SK-MEL-5 (cell line): Measurements from ENCODE around the gene RNF31. TPM values are rescaled to one million over a fixed set of nuclear protein-coding genes. Genes with fewer than 3 reads are reported as not detected.
A peak's percentile ranks its signal among the peaks of the same experiment; 100 is the strongest.

Source experiments
- DNase-seq: peaks from one replicate; pipeline ENCODE4 v3.0.0-alpha.2; 2016; ENCODE audit warnings: low read depth, low spot score
- in situ Hi-C: cut with HindIII; loops from 2 replicates; pipeline ENCODE4 v1.10.0; 2016; ENCODE audit warnings: low sequenced_read_pairs, high pct_unique_total_duplicates, low pct_unique_long_range_greater_than_20kb
- total RNA-seq: library from RNA; depleted of rRNA; stranded (reverse); fragments of >200 nt; shearing (Covaris generic); gene quantifications from 2 replicates; pipeline ENCODE4 v1.2.3, GENCODE V29; 2014

The RNF31 gene
- total RNA-seq, 1 experiment from 2014 or later: 47.2 TPM

- in situ Hi-C loops: no loop called here
- DNase-seq: no peak
These were observed 24.3 kb downstream of the RNF31 start, which contains the start of gene REC8 for GRCh38 chr14:24171422-24172260. TSS of gene REC8 (plus strand) at chr14:24172080. CDS start at chr14:24172553, 473 bp downstream.

DNA sequence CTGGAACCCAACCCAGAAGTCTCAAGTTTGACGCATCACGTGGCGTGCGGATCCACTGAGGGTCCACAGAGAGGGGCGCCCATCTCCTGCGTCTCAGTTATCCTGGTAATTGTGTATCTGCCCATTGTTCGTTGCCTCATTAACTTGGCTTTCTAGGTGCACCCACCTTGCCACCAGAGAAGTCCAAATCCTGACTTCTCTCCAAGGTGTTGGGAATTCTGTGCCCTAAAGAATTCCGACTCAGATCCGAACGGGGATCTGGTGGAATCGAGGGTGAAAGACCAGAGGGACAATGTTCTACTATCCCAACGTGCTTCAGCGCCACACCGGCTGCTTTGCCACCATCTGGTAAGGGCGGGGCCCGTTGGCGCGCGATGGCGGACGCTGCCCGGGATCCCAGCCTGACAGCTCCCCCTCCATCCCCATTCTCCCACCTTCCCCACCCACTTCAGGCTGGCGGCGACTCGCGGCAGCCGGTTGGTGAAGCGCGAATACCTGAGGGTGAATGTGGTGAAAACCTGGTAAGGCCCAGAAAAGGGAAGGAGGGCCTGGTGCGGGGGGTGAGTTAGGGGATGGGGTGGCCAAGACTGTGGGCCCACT is 25.1 kb downstream of the RNF31 start:
- no peak for DNase-seq
- in situ Hi-C loops: no loop called here

DNA sequence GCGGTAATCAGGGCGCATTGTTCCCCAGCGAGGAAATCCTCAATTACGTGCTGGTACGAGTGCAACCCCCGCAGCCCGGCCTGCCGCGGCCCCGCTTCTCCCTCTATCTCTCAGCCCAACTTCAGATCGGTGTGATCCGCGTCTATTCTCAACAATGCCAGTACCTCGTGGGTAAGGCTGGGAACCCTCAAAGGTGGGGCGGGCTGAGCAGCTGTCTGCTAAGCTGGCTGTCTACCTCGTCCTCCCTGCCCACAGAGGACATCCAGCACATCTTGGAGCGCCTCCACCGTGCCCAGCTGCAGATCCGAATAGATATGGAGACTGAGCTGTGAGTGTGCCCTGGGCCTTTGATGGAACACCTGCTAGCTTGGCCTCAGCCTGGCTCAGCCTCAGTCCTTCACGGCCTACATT is 25.6 kb downstream of the RNF31 start:
- in situ Hi-C loops: no loop called here
- no peak for DNase-seq

DNA sequence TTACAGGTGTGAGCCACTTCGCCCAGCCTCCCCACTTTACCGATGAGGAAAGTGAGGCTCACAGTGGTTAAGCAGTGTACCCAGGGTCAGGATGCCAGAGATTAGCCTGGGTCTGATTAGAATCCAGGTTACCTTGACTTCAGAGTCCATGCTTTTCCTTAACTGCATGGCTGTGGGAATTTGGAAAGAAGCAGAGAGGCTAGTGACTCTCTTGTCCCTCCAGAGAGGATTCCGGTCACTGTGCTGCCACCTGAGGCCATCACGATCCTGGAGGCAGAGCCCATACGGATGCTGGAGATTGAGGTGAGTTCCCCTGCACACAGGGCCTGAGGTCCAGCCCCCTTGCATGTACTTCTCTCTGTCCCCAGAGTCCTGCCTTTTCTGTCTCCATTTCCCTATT is 29.3 kb downstream of the RNF31 start:
- in situ Hi-C loops: no loop called here

GRCh38 chr14:24177041-24177825 is 29.9 kb downstream of the RNF31 start:
- no peak for DNase-seq
- in situ Hi-C loops: no loop called here

More for the DNA sequence above, 29.3 kb downstream of the RNF31 start:
- DNase-seq: no peak

- in situ Hi-C loops: no loop called here
- DNase-seq: no peak
These were observed 30.6 kb downstream of the RNF31 start for GRCh38 chr14:24177891-24178290.

- no peak for DNase-seq
- in situ Hi-C loops: no loop called here
These were observed 31.3 kb downstream of the RNF31 start for GRCh38 chr14:24178399-24179178.

- DNase-seq: no peak
These were observed 32.1 kb downstream of the RNF31 start for GRCh38 chr14:24179294-24179960.

GRCh38 chr14:24179961-24180796 is 32.9 kb downstream of the RNF31 start:
- DNase-seq: peak; percentile 20

More at GRCh38 chr14:24179294-24179960, 32.1 kb downstream of the RNF31 start:
- in situ Hi-C loops: no loop called here

GRCh38 chr14:24181371-24182077 is 34.2 kb downstream of the RNF31 start:
- DNase-seq: no peak
- in situ Hi-C loops: no loop called here

More at GRCh38 chr14:24179961-24180796, 32.9 kb downstream of the RNF31 start:
- in situ Hi-C loops: no loop called here

- in situ Hi-C loops: no loop called here
These were observed 35.0 kb downstream of the RNF31 start for GRCh38 chr14:24182110-24182882.

GRCh38 chr14:24183014-24183481 is 35.8 kb downstream of the RNF31 start:
- in situ Hi-C loops: no loop called here
- no peak for DNase-seq

More at GRCh38 chr14:24182110-24182882, 35.0 kb downstream of the RNF31 start:
- no peak for DNase-seq

- no peak for DNase-seq
- in situ Hi-C loops: no loop called here
These were observed 37.0 kb downstream of the RNF31 start for GRCh38 chr14:24184104-24184970.

- no peak for DNase-seq
These were observed 37.7 kb downstream of the RNF31 start for GRCh38 chr14:24185026-24185425.

More at GRCh38 chr14:24185026-24185425, 37.7 kb downstream of the RNF31 start:
- in situ Hi-C loops: no loop called here
